OCI-M1 (cell line): ENCODE results near the gene C11orf52.

ENCODE experiments used
- DNase-seq: peaks from one replicate; lab custom pipeline; 2025; lab: John Stamatoyannopoulos, UW

The C11orf52 gene

DNA sequence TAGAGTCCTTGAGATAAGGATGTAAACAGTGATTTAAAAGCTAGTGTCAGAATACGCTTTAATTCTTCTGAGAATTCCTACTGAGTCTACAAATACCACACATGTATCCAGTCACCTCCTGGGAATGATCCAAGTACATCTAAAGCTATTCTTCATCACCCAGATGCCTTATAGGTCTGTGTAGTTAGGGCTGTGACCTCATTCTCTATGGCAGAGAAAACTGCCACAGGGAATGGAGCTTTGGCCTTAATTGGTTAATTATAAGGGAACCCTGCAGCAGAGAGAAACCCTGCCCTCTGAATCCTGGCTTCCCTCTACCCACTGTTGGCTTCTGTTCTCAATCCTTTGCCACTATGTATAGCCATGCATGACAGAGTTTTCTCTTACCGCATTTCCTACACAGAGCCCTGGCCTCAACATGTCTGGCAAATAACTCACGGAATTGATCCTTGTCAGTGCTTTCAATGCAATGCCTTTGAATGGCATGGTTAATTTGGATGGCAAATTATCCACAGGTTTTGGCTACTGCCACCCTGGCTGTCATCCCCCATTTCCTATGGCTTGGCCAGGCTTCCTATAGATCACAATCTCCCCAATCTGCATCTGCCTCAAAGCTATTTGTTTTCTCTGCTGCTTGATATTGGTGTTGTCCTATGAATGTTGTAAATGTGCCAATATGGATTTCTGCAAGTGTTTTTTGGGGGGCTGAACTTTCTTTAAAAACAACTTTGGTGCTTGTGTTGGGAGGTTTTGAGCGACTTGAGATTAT lies 21.3 kb downstream of the C11orf52 start:
- no peak for DNase-seq

DNA sequence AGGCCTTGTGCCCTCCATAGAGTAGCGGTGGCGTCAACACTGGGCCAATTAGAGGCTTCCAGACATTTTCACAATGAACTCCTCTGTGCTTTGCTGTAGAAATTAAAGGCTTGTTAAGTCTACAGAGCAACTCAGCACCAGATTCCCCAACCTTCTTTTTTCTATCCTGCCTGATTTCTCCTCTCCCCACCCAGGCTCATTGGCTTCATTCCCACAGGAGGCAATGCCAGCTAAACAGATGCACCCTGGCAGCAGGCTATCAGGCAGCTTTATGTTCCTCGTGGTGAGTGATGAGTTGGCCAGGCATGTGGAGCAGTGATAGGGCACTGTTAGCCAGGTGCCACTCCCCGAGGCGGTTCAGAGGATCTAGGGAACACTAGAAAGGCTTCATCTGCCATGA lies 23.2 kb downstream of the C11orf52 start:
- no peak for DNase-seq

GRCh38 chr11:111942829-111943228 lies 24.1 kb downstream of the C11orf52 start:
- DNase-seq: no peak

GRCh38 chr11:111944139-111944538 lies 25.4 kb downstream of the C11orf52 start:
- DNase-seq: no peak

DNA sequence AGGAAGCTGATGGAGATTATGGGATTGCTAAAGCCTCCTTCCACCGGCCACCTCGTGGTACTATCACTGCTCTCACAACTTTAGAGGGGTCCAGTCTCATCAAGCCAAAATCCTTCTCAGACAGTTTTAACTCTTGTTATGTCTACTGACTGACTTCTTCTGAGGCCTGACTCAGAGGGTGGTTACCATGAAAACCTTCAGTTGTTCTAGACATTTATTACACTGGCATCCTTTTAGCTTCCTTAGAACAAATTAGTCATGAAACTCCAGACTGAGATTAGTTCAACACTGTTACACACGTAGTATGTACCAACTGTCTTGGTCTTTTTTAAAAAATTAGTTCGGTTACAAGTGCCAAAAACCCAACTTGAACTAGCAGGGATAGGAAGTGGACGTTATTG lies 25.9 kb downstream of the C11orf52 start:
- no peak for DNase-seq

GRCh38 chr11:111945198-111945597 lies 26.5 kb downstream of the C11orf52 start:
- DNase-seq: no peak

- DNase-seq: no peak
Observed at GRCh38 chr11:111946499-111946898, 27.8 kb downstream of the C11orf52 start.

DNA sequence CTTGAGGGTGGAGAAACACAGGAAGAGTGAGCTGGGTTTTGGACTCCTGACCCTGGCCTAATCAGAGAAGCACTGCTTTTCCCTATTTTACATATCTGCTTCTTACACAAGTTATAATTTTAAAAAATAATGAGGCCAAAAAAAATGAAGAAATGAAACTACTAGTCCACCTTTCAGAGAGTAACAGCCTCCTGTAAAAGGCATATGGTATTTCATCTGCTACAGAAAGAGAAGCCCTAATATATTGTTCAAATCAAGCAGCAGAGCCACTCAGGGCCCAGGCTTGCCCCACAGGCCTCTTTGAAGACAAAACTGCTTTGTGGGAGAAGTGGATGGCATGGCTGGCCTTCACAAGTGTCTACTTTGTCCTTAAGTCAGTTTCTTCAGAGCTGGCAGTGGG lies 28.4 kb downstream of the C11orf52 start:
- no peak for DNase-seq

DNA sequence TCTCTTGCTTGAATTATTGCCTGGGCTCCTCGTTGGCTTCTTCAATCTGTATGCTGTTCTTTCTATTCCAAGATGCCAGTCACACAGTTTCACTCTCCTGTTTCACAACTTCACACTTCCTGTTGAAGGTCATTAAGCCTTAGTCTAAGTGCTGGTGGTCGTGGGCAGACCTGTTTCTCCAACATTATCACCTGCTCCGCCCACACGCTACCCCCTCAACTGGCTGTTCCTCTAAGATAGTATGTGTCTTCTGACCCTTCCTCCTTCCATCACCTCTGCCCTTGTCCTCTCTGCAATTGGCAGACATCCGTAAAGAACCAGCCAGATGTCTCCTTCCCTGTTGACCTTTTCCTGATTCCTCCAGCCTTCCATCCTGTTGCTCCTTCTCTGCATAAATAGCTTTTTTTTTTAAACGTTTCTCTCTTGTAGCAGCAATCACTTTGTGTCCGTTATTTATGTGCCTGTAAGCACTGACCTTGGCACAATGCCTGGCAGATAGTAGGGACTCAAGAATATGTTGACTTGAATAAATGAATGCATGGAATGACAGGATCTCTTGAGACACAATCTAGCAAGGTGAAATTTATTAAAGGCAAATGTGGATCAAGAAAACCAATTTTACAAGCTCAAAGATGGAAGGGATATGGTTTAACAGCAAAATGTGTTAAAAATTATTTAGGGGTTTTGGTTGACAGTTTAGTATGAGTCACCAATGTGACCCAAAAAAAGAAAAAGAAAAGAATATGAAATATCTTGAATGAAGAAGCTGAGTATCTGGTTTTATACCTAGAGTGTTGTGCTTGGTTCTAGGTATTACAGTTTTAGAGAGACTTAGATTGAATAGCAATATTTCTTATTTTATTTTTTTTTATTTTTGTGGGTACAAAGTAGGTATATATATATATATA lies 31.1 kb downstream of the C11orf52 start:
- DNase-seq: no peak

DNA sequence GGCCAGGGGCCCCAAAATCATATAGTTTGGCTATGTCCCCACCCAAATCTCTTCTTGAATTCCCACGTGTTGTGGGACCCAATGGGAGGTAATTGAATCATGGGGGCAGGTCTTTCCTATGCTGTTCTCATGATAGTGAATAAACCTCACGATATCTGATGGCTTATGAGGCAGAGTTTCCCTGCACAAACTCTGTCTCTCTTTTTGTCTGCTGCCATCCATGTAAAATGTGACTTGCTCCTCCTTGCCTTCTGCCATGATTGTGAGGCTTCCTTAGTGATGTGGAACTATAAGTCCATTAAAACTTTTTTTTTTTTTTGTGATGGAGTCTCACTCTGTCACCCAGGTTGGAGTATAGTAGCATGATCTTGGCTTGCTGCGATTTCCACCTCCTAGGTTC lies 32.9 kb downstream of the C11orf52 start:
- DNase-seq: no peak

DNA sequence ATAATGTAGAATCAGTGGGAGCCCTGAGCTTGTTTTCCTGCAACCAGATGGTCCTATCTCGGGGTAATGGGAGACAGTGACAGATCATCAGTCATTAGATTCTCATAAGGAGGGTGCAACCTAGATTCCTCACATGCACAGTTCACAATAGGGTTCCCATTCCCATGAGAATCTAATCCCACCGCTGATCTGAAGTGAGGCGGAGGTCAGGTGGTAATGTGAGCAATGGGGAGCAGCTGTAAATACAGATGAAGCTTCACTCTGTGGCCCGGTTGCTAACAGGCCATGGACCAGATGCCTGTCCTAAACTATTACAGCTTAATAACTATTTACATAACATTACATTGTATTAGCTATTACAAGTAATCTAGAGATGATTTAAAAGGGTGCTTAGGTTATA lies 35.4 kb downstream of the C11orf52 start:
- no peak for DNase-seq

DNA sequence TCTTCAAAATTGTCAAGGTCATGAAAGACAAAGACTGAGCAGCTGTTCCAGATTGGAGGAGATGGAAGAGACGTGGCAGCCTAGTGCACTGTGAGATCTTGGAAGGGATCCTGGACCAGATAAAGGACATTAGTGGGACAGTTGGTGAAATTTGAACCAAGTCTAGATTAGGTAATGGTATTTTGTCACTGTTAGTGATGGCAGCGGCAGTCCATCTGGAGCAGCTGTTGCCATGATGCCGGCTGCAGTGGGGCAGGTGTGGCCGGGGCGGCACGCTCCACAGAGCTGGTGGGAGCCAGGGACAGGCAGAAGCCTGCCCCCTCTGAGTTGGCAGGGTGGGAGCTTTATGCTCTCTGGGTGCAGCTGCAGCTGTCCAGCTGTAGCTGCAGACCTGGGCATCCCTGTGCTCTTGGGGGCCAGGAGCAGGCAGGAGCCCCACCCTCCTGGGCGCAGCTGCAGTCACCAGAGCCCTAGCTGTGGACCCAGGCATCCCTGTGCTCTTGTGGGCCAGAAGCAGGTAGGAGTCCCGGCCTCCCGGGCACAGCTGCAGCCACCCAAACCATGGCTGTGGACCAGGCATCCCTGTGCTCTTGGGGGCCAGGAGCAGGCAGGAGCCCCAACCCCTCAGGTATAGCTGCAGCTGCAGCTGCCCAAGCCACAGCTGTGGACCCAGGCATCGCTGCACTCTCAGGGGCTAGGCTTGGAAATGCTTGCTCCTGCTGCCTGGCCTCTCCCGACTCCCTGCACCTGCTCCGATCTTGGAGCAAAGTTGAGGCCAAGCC lies 39.1 kb downstream of the C11orf52 start:
- DNase-seq: no peak

GRCh38 chr11:111960916-111961315 lies 42.2 kb downstream of the C11orf52 start:
- no peak for DNase-seq

DNA sequence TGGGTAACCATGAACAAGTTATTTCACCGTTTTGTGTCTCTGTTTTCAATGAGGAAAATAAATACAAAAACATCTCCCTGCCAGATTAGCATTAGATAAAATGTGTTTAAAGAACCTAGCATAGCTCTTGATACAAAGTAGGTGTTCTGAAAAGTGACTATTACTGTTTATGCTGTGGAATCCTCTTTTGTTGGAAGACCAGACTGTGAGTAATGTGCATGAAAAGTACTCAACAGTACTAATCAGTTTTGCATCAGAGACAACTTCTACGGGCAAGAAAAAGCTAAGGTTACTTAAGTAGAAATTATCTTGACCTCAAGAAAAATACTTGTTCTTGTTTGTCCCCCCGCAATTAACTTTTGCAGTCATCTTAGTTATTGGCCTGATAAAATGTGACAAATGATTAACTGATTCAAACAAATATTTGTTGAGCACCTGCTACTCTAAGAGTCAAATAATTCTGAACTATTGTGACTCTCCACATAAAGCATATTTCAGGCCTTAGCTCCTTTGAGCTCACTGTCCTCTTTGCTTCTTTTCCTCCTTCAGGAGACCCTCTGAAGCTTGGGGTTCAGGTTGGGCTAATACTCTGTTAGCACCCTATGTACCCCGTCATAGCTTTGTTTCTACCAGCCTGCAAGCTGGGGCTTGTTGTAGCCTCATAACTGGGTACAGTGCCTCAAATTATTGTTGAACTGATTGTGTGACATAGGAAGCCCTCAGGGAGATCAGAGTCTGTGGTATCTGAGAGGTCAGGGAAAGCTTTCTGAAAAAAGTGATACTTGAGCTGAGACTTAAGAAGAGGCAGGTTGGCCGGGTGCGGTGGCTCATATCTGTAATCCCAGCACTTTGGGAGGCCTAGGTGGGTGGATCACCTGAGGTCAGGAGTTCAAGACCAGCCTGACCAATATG lies 42.9 kb downstream of the C11orf52 start:
- DNase-seq: no peak

DNA sequence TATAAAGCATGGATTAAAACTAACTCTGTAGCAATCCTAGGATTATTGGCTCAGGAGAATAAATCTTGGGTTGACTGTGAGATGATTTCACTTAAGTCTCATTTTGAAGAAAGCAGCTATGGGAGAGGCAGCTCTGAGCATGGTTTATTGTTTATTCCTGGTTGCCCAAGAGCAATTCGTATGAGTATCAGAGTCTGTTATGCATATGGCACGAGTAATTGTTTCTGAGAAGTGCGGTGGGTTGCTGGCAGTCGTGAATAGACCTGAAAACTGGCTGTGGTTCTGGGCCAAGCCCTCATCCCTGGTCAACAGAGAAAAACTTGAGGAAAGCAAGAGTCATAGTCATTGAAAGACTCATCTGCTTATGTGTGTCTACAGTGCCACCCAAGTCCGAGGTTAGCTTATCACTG lies 45.2 kb downstream of the C11orf52 start:
- no peak for DNase-seq

GRCh38 chr11:111966678-111967077 lies 48.0 kb downstream of the C11orf52 start:
- peak; percentile 84 for DNase-seq

GRCh38 chr11:111967649-111968048 lies 48.9 kb downstream of the C11orf52 start:
- no peak for DNase-seq

DNA sequence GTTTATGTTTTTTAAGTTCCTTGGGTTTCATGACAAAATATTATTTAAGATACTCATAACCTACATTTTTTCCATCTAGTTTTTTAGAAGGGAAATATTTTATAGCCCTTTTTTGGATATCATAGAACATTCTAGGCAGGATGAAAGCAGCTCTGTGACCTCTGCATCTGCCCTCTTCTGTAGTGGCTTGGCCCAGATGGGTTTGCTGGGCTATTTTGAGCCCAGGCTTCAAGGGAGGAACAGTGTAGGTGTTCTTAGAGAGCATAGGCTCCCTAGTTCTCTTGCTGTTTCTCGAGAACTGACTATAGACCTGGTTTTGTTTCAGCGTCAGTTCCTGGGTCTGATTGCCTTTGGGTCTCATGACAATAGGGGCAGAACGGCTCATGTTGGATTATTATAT lies 50.6 kb downstream of the C11orf52 start:
- DNase-seq: no peak

DNA sequence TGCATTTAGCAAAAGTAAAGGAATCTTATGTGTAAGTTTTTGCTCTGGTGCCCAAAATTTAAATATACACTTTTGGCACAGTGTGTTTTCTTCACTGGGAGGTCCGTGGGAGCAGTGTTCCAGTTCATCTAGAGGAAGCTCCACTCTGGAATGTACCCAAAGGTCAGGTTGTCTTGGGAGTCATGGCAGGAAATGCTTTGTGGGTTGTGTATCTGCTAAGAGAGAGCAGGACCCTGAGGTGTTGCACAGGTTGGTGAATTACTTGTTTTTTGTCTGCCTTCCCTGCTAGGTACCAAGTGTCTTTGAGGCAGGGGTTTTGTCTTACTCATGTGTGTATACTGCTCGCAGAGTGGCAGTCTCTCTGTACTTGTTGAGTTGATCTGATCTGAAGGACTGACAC lies 55.7 kb downstream of the C11orf52 start:
- no peak for DNase-seq

GRCh38 chr11:111975076-111975806 lies 56.5 kb downstream of the C11orf52 start:
- DNase-seq: peak; percentile 25
